ENCODE data around the gene SRD5A1.
"Not testable (repeated sequence)": the region's sequence is repeated elsewhere in the genome, so short reads cannot be mapped to it uniquely, and the experiment has no call there.

SRD5A1 gene

GRCh38 chr5:6634788-6635430, 1.7 kb downstream of the SRD5A1 start:
- DNase-seq (ENCODE audit: insufficient read length, low spot score) (no peak), FAIRE-seq (no peak)
- no peak for TF ChIP-seq TAF1 (IDR thresholded peaks at IDR 0.05; ENCODE audit: low read depth, low read length)
- no peak for TF ChIP-seq POLR2AphosphoS5 (IDR thresholded peaks at IDR 0.05; ENCODE audit: low read depth, low read length)
- TF ChIP-seq SPI1 (IDR thresholded peaks at IDR 0.05; ENCODE audit: low read depth, low read length), result no peak
- TF ChIP-seq POLR2A (IDR thresholded peaks at IDR 0.05; ENCODE audit: low read depth, low read length), result no peak
- no peak for TF ChIP-seq POU2F2 (IDR thresholded peaks at IDR 0.05; ENCODE audit: low read depth, low read length)
- TF ChIP-seq PAX5 (IDR thresholded peaks at IDR 0.05; ENCODE audit: insufficient read depth, low read length, severe bottlenecking), result no peak

GRCh38 chr5:6636293-6636692, 3.1 kb downstream of the SRD5A1 start:
- no peak for FAIRE-seq
- DNase-seq (ENCODE audit: insufficient read length, low spot score), result no peak
- TF ChIP-seq POLR2A (IDR thresholded peaks at IDR 0.05; ENCODE audit: low read depth, low read length) (no peak), SPI1 (IDR thresholded peaks at IDR 0.05; ENCODE audit: low read depth, low read length) (no peak), POU2F2 (IDR thresholded peaks at IDR 0.05; ENCODE audit: low read depth, low read length) (no peak), POLR2AphosphoS5 (IDR thresholded peaks at IDR 0.05; ENCODE audit: low read depth, low read length) (no peak), TAF1 (IDR thresholded peaks at IDR 0.05; ENCODE audit: low read depth, low read length) (no peak), PAX5 (IDR thresholded peaks at IDR 0.05; ENCODE audit: insufficient read depth, low read length, severe bottlenecking) (no peak)

- DNase-seq (ENCODE audit: insufficient read length, low spot score), result no peak
- FAIRE-seq, result no peak
- TF ChIP-seq POU2F2 (IDR thresholded peaks at IDR 0.05; ENCODE audit: low read depth, low read length), result no peak
- no peak for TF ChIP-seq PAX5 (IDR thresholded peaks at IDR 0.05; ENCODE audit: insufficient read depth, low read length, severe bottlenecking)
Observed at GRCh38 chr5:6637022-6637421, 3.8 kb downstream of the SRD5A1 start.

- DNase-seq (ENCODE audit: insufficient read length, low spot score), result no peak
- FAIRE-seq, result no peak
Observed at GRCh38 chr5:6637590-6637989, 4.3 kb downstream of the SRD5A1 start.

GRCh38 chr5:6638236-6638635, 5.0 kb downstream of the SRD5A1 start:
- FAIRE-seq (no peak), DNase-seq (ENCODE audit: insufficient read length, low spot score) (no peak)
- TF ChIP-seq POU2F2 (IDR thresholded peaks at IDR 0.05; ENCODE audit: low read depth, low read length), result no peak
- TF ChIP-seq POLR2AphosphoS5 (IDR thresholded peaks at IDR 0.05; ENCODE audit: low read depth, low read length), result no peak
- TF ChIP-seq SPI1 (IDR thresholded peaks at IDR 0.05; ENCODE audit: low read depth, low read length), result no peak
- no peak for TF ChIP-seq PAX5 (IDR thresholded peaks at IDR 0.05; ENCODE audit: insufficient read depth, low read length, severe bottlenecking)
- TF ChIP-seq TAF1 (IDR thresholded peaks at IDR 0.05; ENCODE audit: low read depth, low read length), result no peak
- no peak for TF ChIP-seq POLR2A (IDR thresholded peaks at IDR 0.05; ENCODE audit: low read depth, low read length)

More at GRCh38 chr5:6637590-6637989, 4.3 kb downstream of the SRD5A1 start:
- TF ChIP-seq TAF1 (IDR thresholded peaks at IDR 0.05; ENCODE audit: low read depth, low read length) (no peak), PAX5 (IDR thresholded peaks at IDR 0.05; ENCODE audit: insufficient read depth, low read length, severe bottlenecking) (no peak), POLR2AphosphoS5 (IDR thresholded peaks at IDR 0.05; ENCODE audit: low read depth, low read length) (no peak), POLR2A (IDR thresholded peaks at IDR 0.05; ENCODE audit: low read depth, low read length) (no peak), SPI1 (IDR thresholded peaks at IDR 0.05; ENCODE audit: low read depth, low read length) (no peak), POU2F2 (IDR thresholded peaks at IDR 0.05; ENCODE audit: low read depth, low read length) (no peak)

DNA sequence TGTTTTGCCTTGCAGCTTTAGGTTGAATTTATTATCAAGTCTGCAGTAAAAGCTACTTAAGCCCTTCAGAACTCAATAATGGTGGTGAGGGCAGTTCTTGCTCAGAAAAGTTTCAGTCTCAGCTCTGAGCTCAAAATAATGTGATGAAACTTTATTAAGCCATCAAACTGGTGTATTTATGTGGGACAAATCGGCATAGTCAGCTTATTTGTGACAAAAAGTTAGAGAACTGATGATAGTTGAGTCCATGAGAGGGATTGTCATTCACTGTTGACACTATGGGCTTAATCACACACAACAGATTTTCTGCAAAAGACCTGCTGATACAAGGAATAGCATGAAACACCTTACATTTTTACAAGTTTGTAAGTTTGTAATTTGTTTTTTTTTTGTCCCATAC, 9.4 kb downstream of the SRD5A1 start:
- TF ChIP-seq POLR2A (IDR thresholded peaks at IDR 0.05; ENCODE audit: low read depth, low read length), result no peak
- no peak for TF ChIP-seq TAF1 (IDR thresholded peaks at IDR 0.05; ENCODE audit: low read depth, low read length)
- no peak for TF ChIP-seq PAX5 (IDR thresholded peaks at IDR 0.05; ENCODE audit: insufficient read depth, low read length, severe bottlenecking)
- no peak for TF ChIP-seq SPI1 (IDR thresholded peaks at IDR 0.05; ENCODE audit: low read depth, low read length)
- no peak for TF ChIP-seq POLR2AphosphoS5 (IDR thresholded peaks at IDR 0.05; ENCODE audit: low read depth, low read length)
- TF ChIP-seq POU2F2 (IDR thresholded peaks at IDR 0.05; ENCODE audit: low read depth, low read length), result no peak
- FAIRE-seq (no peak), DNase-seq (ENCODE audit: insufficient read length, low spot score) (no peak)

GRCh38 chr5:6644794-6645241, 11.6 kb downstream of the SRD5A1 start:
- TF ChIP-seq POLR2AphosphoS5 (IDR thresholded peaks at IDR 0.05; ENCODE audit: low read depth, low read length), result no peak
- no peak for TF ChIP-seq POU2F2 (IDR thresholded peaks at IDR 0.05; ENCODE audit: low read depth, low read length)
- no peak for TF ChIP-seq POLR2A (IDR thresholded peaks at IDR 0.05; ENCODE audit: low read depth, low read length)
- TF ChIP-seq SPI1 (IDR thresholded peaks at IDR 0.05; ENCODE audit: low read depth, low read length), result no peak
- no peak for TF ChIP-seq TAF1 (IDR thresholded peaks at IDR 0.05; ENCODE audit: low read depth, low read length)
- no peak for TF ChIP-seq PAX5 (IDR thresholded peaks at IDR 0.05; ENCODE audit: insufficient read depth, low read length, severe bottlenecking)
- no peak for DNase-seq (ENCODE audit: insufficient read length, low spot score)
- FAIRE-seq, result no peak

- DNase-seq (ENCODE audit: insufficient read length, low spot score); FAIRE-seq: not testable (repeated sequence)
Observed at GRCh38 chr5:6645571-6646362, 12.5 kb downstream of the SRD5A1 start.

GRCh38 chr5:6649186-6649585, 15.9 kb downstream of the SRD5A1 start:
- DNase-seq (ENCODE audit: insufficient read length, low spot score) (no peak), FAIRE-seq (no peak)
- TF ChIP-seq SPI1 (IDR thresholded peaks at IDR 0.05; ENCODE audit: low read depth, low read length), result no peak
- no peak for TF ChIP-seq POLR2A (IDR thresholded peaks at IDR 0.05; ENCODE audit: low read depth, low read length)
- TF ChIP-seq TAF1 (IDR thresholded peaks at IDR 0.05; ENCODE audit: low read depth, low read length), result no peak
- no peak for TF ChIP-seq POLR2AphosphoS5 (IDR thresholded peaks at IDR 0.05; ENCODE audit: low read depth, low read length)
- no peak for TF ChIP-seq POU2F2 (IDR thresholded peaks at IDR 0.05; ENCODE audit: low read depth, low read length)
- TF ChIP-seq PAX5 (IDR thresholded peaks at IDR 0.05; ENCODE audit: insufficient read depth, low read length, severe bottlenecking), result no peak

DNA sequence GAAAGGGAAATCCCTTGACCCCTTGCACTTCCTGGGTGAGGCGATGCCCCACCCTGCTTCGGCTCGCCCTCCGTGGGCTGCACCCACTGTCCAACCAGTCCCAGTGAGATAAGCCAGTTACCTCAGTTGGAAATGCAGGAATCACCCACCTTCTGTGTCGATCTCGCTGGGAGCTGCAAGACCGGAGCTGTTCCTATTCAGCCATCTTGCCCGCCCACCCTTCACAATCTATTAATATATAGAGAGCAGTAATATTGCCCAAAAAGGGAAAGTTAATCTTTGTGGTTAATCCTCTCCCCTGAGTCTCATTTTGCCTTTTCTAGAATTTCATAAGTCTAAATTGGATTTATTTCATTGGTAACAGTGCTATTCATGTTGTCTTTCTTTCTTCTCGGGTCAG, 16.4 kb downstream of the SRD5A1 start:
- no peak for FAIRE-seq
- DNase-seq (ENCODE audit: insufficient read length, low spot score), result no peak
- TF ChIP-seq POU2F2 (IDR thresholded peaks at IDR 0.05; ENCODE audit: low read depth, low read length) (no peak), SPI1 (IDR thresholded peaks at IDR 0.05; ENCODE audit: low read depth, low read length) (no peak), POLR2AphosphoS5 (IDR thresholded peaks at IDR 0.05; ENCODE audit: low read depth, low read length) (no peak), TAF1 (IDR thresholded peaks at IDR 0.05; ENCODE audit: low read depth, low read length) (no peak)

Data from GM12891 (cell line).